ENCODE data around the gene HIGD2B. TPM values are rescaled to one million over a fixed set of nuclear protein-coding genes. Genes with fewer than 3 reads are reported as not detected.

Gene HIGD2B, protein sequence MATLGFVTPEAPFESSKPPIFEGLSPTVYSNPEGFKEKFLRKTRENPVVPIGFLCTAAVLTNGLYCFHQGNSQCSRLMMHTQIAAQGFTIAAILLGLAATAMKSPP
- total RNA-seq: under 0.01 TPM in 1 of 2 replicates, not detected in the other

DNA sequence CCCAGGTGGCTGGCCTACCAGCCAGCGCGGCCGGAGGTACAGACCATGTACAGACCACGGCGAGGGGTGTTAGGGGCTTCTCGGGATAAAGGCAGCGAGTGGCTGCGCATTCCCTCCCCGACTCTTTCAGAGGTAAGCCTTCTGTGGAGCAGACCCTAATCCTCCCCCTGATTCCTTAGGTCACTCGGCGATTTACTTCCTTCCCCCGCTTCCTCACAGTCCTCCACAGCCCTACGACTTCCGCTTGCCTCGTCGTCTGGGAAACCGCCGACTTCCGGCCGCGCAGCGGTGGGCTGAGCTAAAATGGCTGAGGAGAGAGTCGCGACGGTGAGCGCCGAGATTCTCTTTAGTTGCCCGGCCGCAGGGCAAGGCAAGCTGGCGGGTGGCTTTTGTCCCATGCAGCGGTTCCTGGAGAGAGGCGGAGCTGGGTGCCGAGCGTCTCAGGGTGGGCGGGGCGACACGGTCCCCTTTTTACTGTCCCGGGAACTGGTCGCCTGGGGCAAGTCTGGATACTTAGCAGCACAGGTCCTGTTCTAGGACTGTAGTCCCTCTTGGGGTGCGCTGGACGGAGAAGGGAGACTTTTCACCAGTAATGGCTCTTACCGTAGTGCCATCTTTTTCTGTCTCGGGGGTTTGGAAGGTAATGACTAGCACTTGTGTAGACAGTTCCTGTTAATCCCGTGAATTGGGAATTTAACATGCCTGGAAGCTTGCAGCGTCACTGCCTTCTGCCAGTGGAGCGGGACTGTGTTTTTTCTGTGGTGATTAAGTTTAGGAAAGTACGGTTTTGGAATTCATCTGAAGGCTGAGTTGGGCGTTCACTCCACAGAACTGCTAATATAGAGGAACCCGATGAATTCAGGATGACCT is at the start of gene HIGD2B, which contains the start of gene BBS4:
TSS of gene HIGD2B (minus strand) at position 258 of the 870 bp plus-strand sequence. CDS start 9,808 bp downstream, outside the sequence.
TSS of gene BBS4 (plus strand) at position 283 of the 870 bp plus-strand sequence. CDS start at position 304, 21 bp downstream.

DNA sequence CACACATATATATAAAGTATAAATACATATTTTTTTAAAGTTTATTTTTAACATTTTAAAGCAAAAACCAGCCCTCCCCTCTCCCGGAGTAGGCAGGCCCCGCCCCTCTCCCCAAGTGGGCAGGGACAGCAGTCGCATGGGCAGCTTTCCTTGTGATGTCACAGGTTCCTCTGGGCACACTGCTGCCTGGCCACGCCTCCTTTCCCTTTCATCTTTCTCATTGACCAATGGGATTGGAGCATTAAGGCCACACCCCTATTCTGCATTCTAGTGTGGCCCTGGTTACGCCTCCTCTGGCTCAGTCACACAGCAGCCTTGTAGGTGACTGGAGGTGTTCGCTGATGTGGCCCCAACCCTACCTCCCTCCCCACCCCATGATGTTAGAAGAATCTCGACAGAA is 31.6 kb downstream of the HIGD2B start, which contains the start of gene GOLGA6B:
TSS of gene GOLGA6B (plus strand) at position 301 of the 400 bp plus-strand sequence. CDS start at position 342, 41 bp downstream.

Other genes with a start within 250 kb of the HIGD2B start
- 35.0 and 71.2 TPM in 2 replicates for gene ARIH1, start 211.9 kb downstream of the HIGD2B start, total RNA-seq
- gene GOLGA6B, start 31.5 kb downstream of the HIGD2B start, total RNA-seq: under 0.01 TPM in 1 of 2 replicates, not detected in the other
- gene BBS4, start within 50 bp of the HIGD2B start, total RNA-seq: 17.1 and 24.3 TPM in 2 replicates
- gene ADPGK, start 97.6 kb upstream of the HIGD2B start, total RNA-seq: 40.9 and 42.1 TPM in 2 replicates